Tibial nerve (tissue), 4 donors: ENCODE measurements around the gene FLNA. TPM values are rescaled to one million over a fixed set of nuclear protein-coding genes. Genes with fewer than 3 reads are reported as not detected.
A peak's percentile ranks its signal among the peaks of the same experiment; 100 is the strongest.
"Not testable (repeated sequence)": the region's sequence is repeated elsewhere in the genome, so short reads cannot be mapped to it uniquely, and the experiment has no call there.

Experiments used
- DNase-seq, 2 donors: peaks; one replicate each; pipeline ENCODE4 v3.0.0-alpha.2; 2019; ENCODE audit warnings: low spot score in 2 of 2
- H3K27ac ChIP-seq, 4 donors: fragments of 200-600 bp; sonication (generic) in 3 of 4; one replicate each; pipeline ENCODE4 v1.5.1; 2017 to 2019; ENCODE audit warnings: mild to moderate bottlenecking in 1 of 4
- H3K27me3 ChIP-seq, 2 donors: fragments of 200-600 bp; sonication (generic) in 1 of 2; one replicate each; pipeline versions ENCODE4 v1.5.1 to v1.6.0; 2017 to 2019
- H3K36me3 ChIP-seq, 3 donors: fragments of 200-600 bp; sonication (generic); one replicate each; pipeline ENCODE4 v1.5.1; 2018 to 2019
- H3K4me1 ChIP-seq, 4 donors: fragments of 200-600 bp; sonication (generic) in 3 of 4; one replicate each; pipeline ENCODE4 v1.5.1; 2017 to 2019
- H3K4me3 ChIP-seq, 4 donors: fragments of 200-600 bp; sonication (generic) in 3 of 4; one replicate each; pipeline ENCODE4 v1.5.1; 2017 to 2019; ENCODE audit warnings: mild to moderate bottlenecking in 1 of 4, moderate library complexity in 1 of 4
- H3K9me3 ChIP-seq, 4 donors: fragments of 200-600 bp; sonication (generic) in 3 of 4; one replicate each; pipeline ENCODE4 v1.5.1; 2017 to 2019
- EP300 ChIP-seq, 2 donors: sonication (generic); formaldehyde crosslinking; IDR thresholded peaks; one replicate each; pipeline ENCODE4 v1.6.1; 2017; ENCODE audit warnings: antibody characterized with exemption in 2 of 2, mild to moderate bottlenecking in 1 of 2
- POLR2A ChIP-seq, 2 donors: fragments of 450-650 bp; IDR thresholded peaks; one replicate each; pipeline ENCODE4 v1.6.1; 2017; ENCODE audit warnings: antibody characterized with exemption in 2 of 2, mild to moderate bottlenecking in 2 of 2, moderate library complexity in 2 of 2
- WGBS, 2 donors: methylation state at CpG; one replicate each; pipeline ENCODE4 v1.1.5; 2018; 5-methylcytosine and 5-hydroxymethylcytosine counted together
- total RNA-seq, 4 donors: library from RNA; depleted of rRNA; stranded (reverse); fragments of >200 nt; gene quantifications; one replicate each; pipeline ENCODE4 v1.1.0, GENCODE V29; 2016
- TF ChIP-seq, protein P1 (sequence below), 5 experiments: fragments of 200-600 bp in 3 of 5; fragments of 450-650 bp in 2 of 5; sonication (generic) in 3 of 5; IDR thresholded peaks; one replicate each; pipeline ENCODE4 v1.5.1; 2016 to 2019; ENCODE audit warnings: antibody characterized with exemption in 5 of 5, mild to moderate bottlenecking in 3 of 5, moderate library complexity in 2 of 5

FLNA gene
- total RNA-seq, 4 donors from 2014 or later, result 995 to 1,349 (median 1,139) TPM

DNA sequence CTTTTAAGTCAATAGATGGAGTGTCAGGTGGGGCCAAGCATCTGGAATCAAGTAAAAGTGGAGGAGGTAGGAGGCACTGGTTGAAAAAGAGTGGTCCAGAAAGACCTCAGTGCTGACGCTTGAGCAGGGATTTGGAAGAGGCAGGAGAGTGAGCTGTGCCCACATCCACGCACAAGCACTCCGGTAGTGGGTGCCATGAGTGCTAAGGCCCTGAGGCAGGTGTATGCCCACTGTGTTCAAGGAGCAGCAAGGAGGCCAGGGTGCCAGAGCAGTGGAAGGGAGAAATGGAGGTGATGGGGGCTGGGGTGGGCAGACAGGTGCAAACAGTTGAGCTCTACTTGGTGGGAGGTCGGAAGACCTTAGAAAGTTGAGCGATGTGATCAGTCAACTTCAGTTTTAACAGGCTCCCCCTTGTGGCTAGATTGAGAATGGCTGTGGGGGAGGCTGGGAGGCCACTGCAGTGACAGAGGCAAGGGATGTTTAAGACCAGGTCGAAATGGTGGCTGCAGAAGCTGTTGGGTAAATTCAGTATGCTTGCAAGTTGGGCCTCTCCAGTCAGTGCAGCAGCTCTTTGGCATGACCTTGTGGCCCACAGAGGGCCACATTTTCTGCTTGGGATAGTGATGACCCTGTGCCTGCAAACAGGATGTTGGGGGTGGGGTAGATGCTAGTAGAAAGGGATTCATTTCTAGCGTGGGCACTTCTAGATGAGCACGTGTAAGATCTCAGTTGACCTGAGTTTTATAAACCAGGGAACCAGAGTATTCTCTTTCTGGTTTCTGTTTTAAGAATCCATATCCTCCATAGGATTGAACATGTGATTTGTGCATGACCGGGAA is 66.1 kb downstream of the FLNA start:
- Histone ChIP-seq H3K4me1 (peaks cover 0 to 4% (median 0%) of the 10 kb centered on the region in 4 donors), H3K4me3 (no peak overlapping the region), H3K27ac (no peak overlapping the region), H3K36me3 (no peaks in the 10 kb centered on the region), H3K9me3 (no peaks in the 10 kb centered on the region), H3K27me3 (no peaks in the 10 kb centered on the region)
- TF ChIP-seq EP300 (IDR thresholded peaks at IDR 0.05) (no peak), POLR2A (IDR thresholded peaks at IDR 0.05) (no peak)
- TF ChIP-seq, protein P1, sequence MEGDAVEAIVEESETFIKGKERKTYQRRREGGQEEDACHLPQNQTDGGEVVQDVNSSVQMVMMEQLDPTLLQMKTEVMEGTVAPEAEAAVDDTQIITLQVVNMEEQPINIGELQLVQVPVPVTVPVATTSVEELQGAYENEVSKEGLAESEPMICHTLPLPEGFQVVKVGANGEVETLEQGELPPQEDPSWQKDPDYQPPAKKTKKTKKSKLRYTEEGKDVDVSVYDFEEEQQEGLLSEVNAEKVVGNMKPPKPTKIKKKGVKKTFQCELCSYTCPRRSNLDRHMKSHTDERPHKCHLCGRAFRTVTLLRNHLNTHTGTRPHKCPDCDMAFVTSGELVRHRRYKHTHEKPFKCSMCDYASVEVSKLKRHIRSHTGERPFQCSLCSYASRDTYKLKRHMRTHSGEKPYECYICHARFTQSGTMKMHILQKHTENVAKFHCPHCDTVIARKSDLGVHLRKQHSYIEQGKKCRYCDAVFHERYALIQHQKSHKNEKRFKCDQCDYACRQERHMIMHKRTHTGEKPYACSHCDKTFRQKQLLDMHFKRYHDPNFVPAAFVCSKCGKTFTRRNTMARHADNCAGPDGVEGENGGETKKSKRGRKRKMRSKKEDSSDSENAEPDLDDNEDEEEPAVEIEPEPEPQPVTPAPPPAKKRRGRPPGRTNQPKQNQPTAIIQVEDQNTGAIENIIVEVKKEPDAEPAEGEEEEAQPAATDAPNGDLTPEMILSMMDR (IDR thresholded peaks at IDR 0.05), result peak; percentile 61 to 69 (median 65)
- DNase-seq, result peak; percentile 44 to 78
- 49 to 58% methylated on average over 9 of the region's 9 CpGs for WGBS, 2 donors

DNA sequence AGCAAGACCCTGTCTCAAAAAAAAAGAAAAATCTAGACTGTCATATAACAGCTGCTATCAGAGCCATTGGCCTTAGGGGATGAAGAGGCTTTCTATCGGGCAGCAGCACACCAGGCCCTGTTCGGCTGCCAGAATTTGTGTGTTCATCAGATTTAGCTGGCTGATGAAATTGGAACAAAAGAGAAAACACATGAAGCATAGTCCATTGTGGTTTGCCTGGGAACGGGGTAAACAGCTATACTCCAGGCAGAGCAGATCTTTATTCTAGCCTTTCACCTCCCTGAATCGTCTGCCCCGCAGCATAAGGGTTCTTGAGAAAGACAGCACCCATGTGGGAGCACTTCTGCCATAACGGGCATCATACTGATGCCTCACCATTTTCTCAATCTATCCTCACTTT is 67.2 kb downstream of the FLNA start:
- WGBS, 2 donors, result 71 to 74% methylated on average over 3 to 6 of the region's 6 CpGs
- Histone ChIP-seq H3K27me3 (no peaks in the 10 kb centered on the region), H3K9me3 (no peaks in the 10 kb centered on the region), H3K36me3 (no peaks in the 10 kb centered on the region), H3K27ac (no peak overlapping the region), H3K4me3 (no peak overlapping the region), H3K4me1 (peaks cover 0 to 4% (median 0%) of the 10 kb centered on the region in 4 donors)
- no peak for DNase-seq
- TF ChIP-seq POLR2A (IDR thresholded peaks at IDR 0.05) (no peak), EP300 (IDR thresholded peaks at IDR 0.05) (no peak)
- TF ChIP-seq, protein P1 (IDR thresholded peaks at IDR 0.05), result no peak

DNA sequence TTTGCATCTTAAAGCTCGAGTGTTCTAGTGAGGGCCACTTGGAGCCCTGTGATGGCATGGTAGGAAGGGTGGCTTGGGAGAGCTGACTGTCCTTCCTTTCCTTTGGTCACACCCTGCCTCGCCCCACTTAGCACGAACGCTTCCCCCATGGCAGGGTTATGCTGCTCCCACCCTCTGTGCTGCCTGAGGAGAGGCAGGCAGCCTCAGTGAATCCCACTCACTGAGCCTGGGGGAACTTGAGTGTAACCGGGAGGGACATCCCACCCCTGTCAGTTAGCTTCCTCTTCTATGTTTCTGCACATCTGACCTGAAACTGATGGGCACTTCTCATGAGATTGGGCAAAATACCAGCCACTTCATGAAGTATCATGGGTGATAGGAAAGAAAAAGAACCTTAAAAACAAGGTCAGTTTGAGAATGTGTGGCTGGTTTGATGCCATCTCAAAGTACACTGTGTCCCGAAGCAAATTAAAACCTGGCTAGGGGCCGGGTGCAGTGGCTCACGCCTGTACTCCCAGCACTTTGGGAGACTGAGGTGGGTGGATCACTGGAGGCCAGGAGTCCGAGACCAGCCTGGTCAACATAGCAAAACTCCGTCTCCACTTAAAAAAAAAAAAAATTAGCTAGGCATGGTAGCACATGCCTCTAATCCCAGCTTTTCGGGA is 68.8 kb downstream of the FLNA start:
- no peak overlapping the region for H3K27ac ChIP-seq
- H3K36me3 ChIP-seq, result no peaks in the 10 kb centered on the region
- H3K9me3 ChIP-seq, result no peaks in the 10 kb centered on the region
- TF ChIP-seq, protein P1 (IDR thresholded peaks at IDR 0.05), result no peak
- TF ChIP-seq POLR2A (IDR thresholded peaks at IDR 0.05) (no peak), EP300 (IDR thresholded peaks at IDR 0.05) (no peak)
- H3K4me1 ChIP-seq, result peaks cover 0 to 4% (median 0%) of the 10 kb centered on the region in 4 donors
- H3K27me3 ChIP-seq, result no peaks in the 10 kb centered on the region
- no peak for DNase-seq
- H3K4me3 ChIP-seq, result no peak overlapping the region
- WGBS, 2 donors, result 79 to 84% methylated on average over 10 to 11 of the region's 11 CpGs

DNA sequence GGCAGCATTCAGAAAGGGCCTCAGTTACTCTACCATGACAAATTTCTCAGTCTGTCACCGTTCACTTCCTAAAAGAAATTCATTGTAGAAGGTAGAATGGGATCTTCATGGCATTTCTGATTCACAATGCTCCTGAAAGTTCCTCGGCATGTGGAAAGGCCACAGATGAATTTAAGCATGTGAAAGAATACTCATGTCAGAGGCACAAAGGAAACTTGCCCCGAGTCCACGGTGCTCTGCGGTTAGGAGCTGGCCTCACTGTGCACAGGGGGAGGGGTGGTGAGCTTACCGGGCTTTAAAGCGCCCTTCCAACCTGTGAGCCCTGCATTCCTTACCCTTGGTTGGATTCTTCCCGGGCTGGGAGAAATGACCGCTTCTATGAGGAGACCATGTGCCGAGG is 69.6 kb downstream of the FLNA start:
- Histone ChIP-seq H3K27me3 (no peaks in the 10 kb centered on the region), H3K4me1 (peaks cover 0 to 4% (median 0%) of the 10 kb centered on the region in 4 donors), H3K27ac (no peak overlapping the region), H3K4me3 (no peak overlapping the region), H3K36me3 (no peaks in the 10 kb centered on the region), H3K9me3 (no peaks in the 10 kb centered on the region)
- DNase-seq, result no peak
- WGBS, 2 donors, result 61 to 71% methylated on average over 10 of the region's 10 CpGs
- no peak for TF ChIP-seq POLR2A (IDR thresholded peaks at IDR 0.05)
- TF ChIP-seq EP300 (IDR thresholded peaks at IDR 0.05), result no peak
- TF ChIP-seq, protein P1 (IDR thresholded peaks at IDR 0.05), result no peak

DNA sequence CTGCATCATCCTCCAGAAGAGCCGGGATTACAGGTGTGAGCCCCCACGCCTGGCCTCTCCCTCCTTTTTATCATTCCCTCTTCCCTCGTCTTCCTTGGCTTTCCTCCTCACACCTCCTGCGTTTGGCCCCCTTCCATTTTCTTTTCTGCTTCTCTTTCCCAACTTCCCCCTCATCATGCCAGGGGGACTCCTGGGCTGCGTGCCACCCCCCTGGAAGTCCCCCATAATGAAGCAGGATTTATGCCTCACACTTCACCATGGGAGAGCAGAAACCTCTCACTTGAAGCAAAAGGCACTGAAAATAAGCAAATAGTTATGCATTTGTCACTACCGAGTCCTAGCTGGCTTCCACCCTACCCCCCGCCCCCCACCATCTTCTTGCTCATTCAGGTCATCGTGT is 71.0 kb downstream of the FLNA start:
- H3K4me3 ChIP-seq, result no peak overlapping the region
- H3K9me3 ChIP-seq, result no peaks in the 10 kb centered on the region
- H3K27ac ChIP-seq, result no peak overlapping the region
- DNase-seq, result no peak
- H3K36me3 ChIP-seq, result no peaks in the 10 kb centered on the region
- no peaks in the 10 kb centered on the region for H3K27me3 ChIP-seq
- H3K4me1 ChIP-seq, result peaks cover 0 to 4% (median 0%) of the 10 kb centered on the region in 4 donors
- 81% methylated on average over 8 of the region's 8 CpGs for WGBS, 2 donors
- TF ChIP-seq EP300 (IDR thresholded peaks at IDR 0.05), result no peak

DNA sequence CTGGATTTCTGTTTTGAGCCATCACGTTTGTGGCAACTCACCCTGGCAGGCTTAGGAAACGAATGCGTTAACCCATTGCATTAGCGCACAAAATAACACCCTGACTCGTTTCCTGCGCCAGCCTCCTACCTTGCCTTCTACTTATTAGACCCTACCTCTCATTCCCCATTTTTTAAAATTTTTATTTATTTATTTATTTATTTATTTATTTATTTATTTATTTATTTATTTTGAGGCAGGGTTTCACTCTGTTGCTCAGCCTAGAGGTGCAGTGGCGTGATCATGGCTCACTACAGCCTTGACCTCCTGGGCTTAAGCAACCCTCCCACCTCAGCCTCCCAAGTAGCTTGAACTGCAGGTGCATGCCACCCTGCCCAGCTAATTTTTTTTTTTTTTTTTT is 71.4 kb downstream of the FLNA start:
- H3K9me3 ChIP-seq, H3K4me1 ChIP-seq: not testable (repeated sequence)
- 86 to 90% methylated on average over 7 of the region's 7 CpGs for WGBS, 2 donors

More for the DNA sequence above, 71.4 kb downstream of the FLNA start:
- not testable (repeated sequence) for DNase-seq, H3K36me3 ChIP-seq, H3K27ac ChIP-seq, H3K27me3 ChIP-seq, H3K4me3 ChIP-seq
